GM18517 (cell line): ENCODE data around the gene DNAH2.

Experiments used
- ATAC-seq: cut with Tn5 transposase; IDR thresholded peaks from one replicate; pipeline ENCODE4 v1.9.1; 2021; ENCODE audit warnings: mild to moderate bottlenecking, moderate library complexity; ENCODE audit not compliant: unreplicated experiment

DNAH2 gene

GRCh38 chr17:7817643-7817964, 100.1 kb downstream of the DNAH2 start:
- ATAC-seq: no peak

GRCh38 chr17:7818026-7818425, 100.5 kb downstream of the DNAH2 start:
- no peak for ATAC-seq

GRCh38 chr17:7818746-7819645, 101.5 kb downstream of the DNAH2 start:
- no peak for ATAC-seq

GRCh38 chr17:7820231-7820630, 102.7 kb downstream of the DNAH2 start:
- ATAC-seq: no peak

GRCh38 chr17:7822126-7822525, 104.6 kb downstream of the DNAH2 start:
- no peak for ATAC-seq

GRCh38 chr17:7823581-7824001, 106.0 kb downstream of the DNAH2 start:
- ATAC-seq: no peak

GRCh38 chr17:7824021-7824924, 106.7 kb downstream of the DNAH2 start:
- no peak for ATAC-seq

- no peak for ATAC-seq
Measured at GRCh38 chr17:7825206-7825990, 107.9 kb downstream of the DNAH2 start.

GRCh38 chr17:7830616-7831015, 113.1 kb downstream of the DNAH2 start:
- ATAC-seq: no peak

GRCh38 chr17:7831233-7831632, 113.7 kb downstream of the DNAH2 start:
- ATAC-seq: no peak

GRCh38 chr17:7832431-7832830, 114.9 kb downstream of the DNAH2 start:
- no peak for ATAC-seq

- ATAC-seq: no peak
Measured at GRCh38 chr17:7833011-7833794, 115.7 kb downstream of the DNAH2 start.

GRCh38 chr17:7833795-7834541, 116.4 kb downstream of the DNAH2 start, which contains the start of gene KDM6B:
KDM6B (plus strand) TSS chr17:7834217; CDS start chr17:7845555, 11,338 bp downstream.
- ATAC-seq: peak; percentile 36

GRCh38 chr17:7834542-7834956, 117.0 kb downstream of the DNAH2 start:
- ATAC-seq: peak; percentile 24

- peak; percentile 32 for ATAC-seq
Measured at GRCh38 chr17:7834957-7835813, 117.6 kb downstream of the DNAH2 start.

- peak; percentile 26 for ATAC-seq
Measured at GRCh38 chr17:7835814-7836595, 118.5 kb downstream of the DNAH2 start.

GRCh38 chr17:7836596-7837407, 119.3 kb downstream of the DNAH2 start:
- peak; percentile 25 for ATAC-seq
